ENCODE results near the gene C11orf24.
"Not testable (repeated sequence)": the region's sequence is repeated elsewhere in the genome, so short reads cannot be mapped to it uniquely, and the experiment has no call there.

Gene C11orf24

GRCh38 chr11:68298659-68299516 is 27.1 kb upstream of the C11orf24 start:
- no peak for DNase-seq

- DNase-seq = peak; percentile 50 to 54
These were observed 26.3 kb upstream of the C11orf24 start for GRCh38 chr11:68297812-68298658.

- no peak for DNase-seq
These were observed 25.7 kb upstream of the C11orf24 start for GRCh38 chr11:68297494-68297811.

GRCh38 chr11:68297052-68297378 is 25.2 kb upstream of the C11orf24 start:
- DNase-seq = no peak

- no peak for DNase-seq
These were observed 24.7 kb upstream of the C11orf24 start for GRCh38 chr11:68296344-68297051.

GRCh38 chr11:68295940-68296339 is 24.2 kb upstream of the C11orf24 start:
- no peak for DNase-seq

- DNase-seq = no peak
These were observed 23.5 kb upstream of the C11orf24 start for GRCh38 chr11:68295271-68295670.

GRCh38 chr11:68293708-68294107 is 21.9 kb upstream of the C11orf24 start:
- no peak for DNase-seq

GRCh38 chr11:68289456-68289855 is 17.7 kb upstream of the C11orf24 start:
- DNase-seq = no peak

- no peak for DNase-seq
These were observed 15.6 kb upstream of the C11orf24 start for GRCh38 chr11:68287419-68287818.

GRCh38 chr11:68284588-68284987 is 12.8 kb upstream of the C11orf24 start:
- not testable (repeated sequence) for DNase-seq

- DNase-seq = no peak
These were observed 11.1 kb upstream of the C11orf24 start for GRCh38 chr11:68282861-68283230.

GRCh38 chr11:68282141-68282860 is 10.5 kb upstream of the C11orf24 start:
- DNase-seq = peak; percentile 88

GRCh38 chr11:68279676-68280075 is 7.9 kb upstream of the C11orf24 start:
- DNase-seq = no peak

- DNase-seq = no peak
These were observed 5.1 kb upstream of the C11orf24 start for GRCh38 chr11:68276861-68277260.

- no peak for DNase-seq
These were observed 4.1 kb upstream of the C11orf24 start for GRCh38 chr11:68275721-68276507.

GRCh38 chr11:68274306-68274705 is 2.5 kb upstream of the C11orf24 start:
- no peak for DNase-seq

- DNase-seq = no peak
These were observed 1.4 kb upstream of the C11orf24 start for GRCh38 chr11:68273026-68273738.

- DNase-seq = peak; percentile 78
These were observed 571 bp downstream of the C11orf24 start for GRCh38 chr11:68271023-68271780.

- no peak for DNase-seq
These were observed 1.4 kb downstream of the C11orf24 start for GRCh38 chr11:68270196-68271022.

All from Kasumi-1 (cell line).